Adrenal gland (tissue), 5 donors: ENCODE data around the gene ST8SIA4.

Experiments
- POLR2A ChIP-seq, 2 donors: fragments of 450-650 bp; IDR thresholded peaks; one replicate each; pipeline ENCODE4 v1.6.1; 2017; ENCODE audit warnings: antibody characterized with exemption in 2 of 2, mild to moderate bottlenecking in 2 of 2, moderate library complexity in 1 of 2
- TF ChIP-seq, protein P1 (sequence below), 6 experiments: fragments of 450-650 bp in 4 of 6; fragments of 200-600 bp in 2 of 6; sonication (generic) in 1 of 6; IDR thresholded peaks; 1 replicate in 5 of 6; 2 replicates in 1 of 6; pipeline versions ENCODE4 v1.5.1 to v1.8.0; 2016 to 2021; ENCODE audit warnings: antibody characterized with exemption in 6 of 6, mild to moderate bottlenecking in 2 of 6, moderate library complexity in 1 of 6
- donor health status: DM: no; HTN: no; CAD: no.

- TF ChIP-seq, protein P1, sequence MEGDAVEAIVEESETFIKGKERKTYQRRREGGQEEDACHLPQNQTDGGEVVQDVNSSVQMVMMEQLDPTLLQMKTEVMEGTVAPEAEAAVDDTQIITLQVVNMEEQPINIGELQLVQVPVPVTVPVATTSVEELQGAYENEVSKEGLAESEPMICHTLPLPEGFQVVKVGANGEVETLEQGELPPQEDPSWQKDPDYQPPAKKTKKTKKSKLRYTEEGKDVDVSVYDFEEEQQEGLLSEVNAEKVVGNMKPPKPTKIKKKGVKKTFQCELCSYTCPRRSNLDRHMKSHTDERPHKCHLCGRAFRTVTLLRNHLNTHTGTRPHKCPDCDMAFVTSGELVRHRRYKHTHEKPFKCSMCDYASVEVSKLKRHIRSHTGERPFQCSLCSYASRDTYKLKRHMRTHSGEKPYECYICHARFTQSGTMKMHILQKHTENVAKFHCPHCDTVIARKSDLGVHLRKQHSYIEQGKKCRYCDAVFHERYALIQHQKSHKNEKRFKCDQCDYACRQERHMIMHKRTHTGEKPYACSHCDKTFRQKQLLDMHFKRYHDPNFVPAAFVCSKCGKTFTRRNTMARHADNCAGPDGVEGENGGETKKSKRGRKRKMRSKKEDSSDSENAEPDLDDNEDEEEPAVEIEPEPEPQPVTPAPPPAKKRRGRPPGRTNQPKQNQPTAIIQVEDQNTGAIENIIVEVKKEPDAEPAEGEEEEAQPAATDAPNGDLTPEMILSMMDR (IDR thresholded peaks at IDR 0.05): no peak
- no peak for TF ChIP-seq POLR2A (IDR thresholded peaks at IDR 0.05)
Observed at GRCh38 chr5:100777680-100778300, 125.3 kb downstream of the ST8SIA4 start.
